Measurements from ENCODE around the gene SMIM43.

Gene SMIM43

GRCh38 chr4:121764702-121765367 is at the start of gene SMIM43:
TSS of gene SMIM43 (minus strand) at chr4:121765164. CDS start at chr4:121765105, 59 bp downstream.
- H3K4me3 ChIP-seq (ENCODE audit: low read depth, low read length), result peak within 1 kb of the TSS; percentile 49
- no peaks in the 10 kb centered on the region for H3K9me3 ChIP-seq (ENCODE audit: control insufficient read depth, insufficient read depth, low read length)
- H3K9ac ChIP-seq (ENCODE audit: low read depth, low read length), result peak within 1 kb of the TSS; percentile 70
- peaks cover 12% of the 10 kb centered on the region for H3K4me1 ChIP-seq (ENCODE audit: control insufficient read depth, insufficient read depth, low read length)
- peaks cover 63% of the 10 kb centered on the region for H3K27me3 ChIP-seq (ENCODE audit: control insufficient read depth, insufficient read depth, low read length)
- H3K36me3 ChIP-seq (ENCODE audit: control insufficient read depth, insufficient read depth, low read length), result no peaks in the 10 kb centered on the region

GRCh38 chr4:121814756-121815155 is 49.8 kb upstream of the SMIM43 start:
- no peak overlapping the region for H3K9ac ChIP-seq (ENCODE audit: low read depth, low read length)
- no peak overlapping the region for H3K4me3 ChIP-seq (ENCODE audit: low read depth, low read length)
- H3K4me1 ChIP-seq (ENCODE audit: control insufficient read depth, insufficient read depth, low read length), result no peaks in the 10 kb centered on the region
- no peaks in the 10 kb centered on the region for H3K27me3 ChIP-seq (ENCODE audit: control insufficient read depth, insufficient read depth, low read length)
- peaks cover 27% of the 10 kb centered on the region for H3K36me3 ChIP-seq (ENCODE audit: control insufficient read depth, insufficient read depth, low read length)
- H3K9me3 ChIP-seq (ENCODE audit: control insufficient read depth, insufficient read depth, low read length), result no peaks in the 10 kb centered on the region

DNA sequence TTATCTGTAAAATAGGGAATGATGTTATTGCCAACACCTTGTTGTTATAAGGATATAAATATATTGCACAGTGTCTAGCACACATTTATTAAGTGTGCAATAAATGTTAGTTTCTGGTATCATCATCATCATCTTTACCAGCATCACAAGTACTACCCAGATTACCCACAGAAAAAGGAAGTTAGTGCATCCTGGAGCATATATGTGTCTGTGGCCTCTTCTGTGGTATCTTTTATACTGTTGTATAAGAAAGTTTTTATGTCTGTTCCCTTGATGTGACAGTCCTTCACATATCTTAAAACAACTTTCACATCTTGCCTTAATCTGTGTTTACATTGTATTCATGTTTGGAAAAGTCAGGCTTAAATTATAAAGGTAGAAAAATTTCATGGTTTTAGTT is 46.2 kb upstream of the SMIM43 start:
- Histone ChIP-seq H3K9me3 (ENCODE audit: control insufficient read depth, insufficient read depth, low read length) (no peaks in the 10 kb centered on the region), H3K36me3 (ENCODE audit: control insufficient read depth, insufficient read depth, low read length) (peaks cover 10% of the 10 kb centered on the region), H3K4me1 (ENCODE audit: control insufficient read depth, insufficient read depth, low read length) (no peaks in the 10 kb centered on the region), H3K27me3 (ENCODE audit: control insufficient read depth, insufficient read depth, low read length) (no peaks in the 10 kb centered on the region), H3K4me3 (ENCODE audit: low read depth, low read length) (no peak overlapping the region), H3K9ac (ENCODE audit: low read depth, low read length) (no peak overlapping the region)

DNA sequence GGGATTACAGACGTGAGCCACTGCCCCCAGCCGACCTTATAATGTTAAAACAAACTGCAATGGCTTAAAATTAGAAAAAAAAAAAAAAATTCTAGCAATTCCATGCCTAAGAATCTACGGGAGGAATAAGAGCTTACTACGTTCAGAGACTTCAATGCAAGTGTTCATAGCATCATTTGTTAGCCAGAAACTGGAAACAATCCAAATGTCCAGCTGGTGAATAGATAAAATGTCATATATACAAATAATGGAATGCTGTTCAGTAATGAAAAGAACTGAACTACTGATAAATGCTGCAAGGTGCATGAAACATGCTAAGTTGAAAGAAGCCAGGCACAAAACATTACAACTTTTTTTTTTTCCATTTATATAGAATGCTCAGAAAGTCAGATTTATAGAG is 41.4 kb upstream of the SMIM43 start:
- H3K27me3 ChIP-seq (ENCODE audit: control insufficient read depth, insufficient read depth, low read length), result no peaks in the 10 kb centered on the region
- peaks cover 15% of the 10 kb centered on the region for H3K36me3 ChIP-seq (ENCODE audit: control insufficient read depth, insufficient read depth, low read length)
- H3K4me1 ChIP-seq (ENCODE audit: control insufficient read depth, insufficient read depth, low read length), result peaks cover 4% of the 10 kb centered on the region
- no peak overlapping the region for H3K4me3 ChIP-seq (ENCODE audit: low read depth, low read length)
- H3K9me3 ChIP-seq (ENCODE audit: control insufficient read depth, insufficient read depth, low read length), result no peaks in the 10 kb centered on the region
- no peak overlapping the region for H3K9ac ChIP-seq (ENCODE audit: low read depth, low read length)

- H3K36me3 ChIP-seq (ENCODE audit: control insufficient read depth, insufficient read depth, low read length), result peaks cover 9% of the 10 kb centered on the region
- peaks cover 5% of the 10 kb centered on the region for H3K4me1 ChIP-seq (ENCODE audit: control insufficient read depth, insufficient read depth, low read length)
- H3K9me3 ChIP-seq (ENCODE audit: control insufficient read depth, insufficient read depth, low read length), result no peaks in the 10 kb centered on the region
- peak overlapping the region; percentile 95 for H3K4me3 ChIP-seq (ENCODE audit: low read depth, low read length)
- H3K27me3 ChIP-seq (ENCODE audit: control insufficient read depth, insufficient read depth, low read length), result no peaks in the 10 kb centered on the region
- H3K9ac ChIP-seq (ENCODE audit: low read depth, low read length), result peak overlapping the region; percentile 96
Measured at GRCh38 chr4:121801715-121802075, 36.7 kb upstream of the SMIM43 start.

DNA sequence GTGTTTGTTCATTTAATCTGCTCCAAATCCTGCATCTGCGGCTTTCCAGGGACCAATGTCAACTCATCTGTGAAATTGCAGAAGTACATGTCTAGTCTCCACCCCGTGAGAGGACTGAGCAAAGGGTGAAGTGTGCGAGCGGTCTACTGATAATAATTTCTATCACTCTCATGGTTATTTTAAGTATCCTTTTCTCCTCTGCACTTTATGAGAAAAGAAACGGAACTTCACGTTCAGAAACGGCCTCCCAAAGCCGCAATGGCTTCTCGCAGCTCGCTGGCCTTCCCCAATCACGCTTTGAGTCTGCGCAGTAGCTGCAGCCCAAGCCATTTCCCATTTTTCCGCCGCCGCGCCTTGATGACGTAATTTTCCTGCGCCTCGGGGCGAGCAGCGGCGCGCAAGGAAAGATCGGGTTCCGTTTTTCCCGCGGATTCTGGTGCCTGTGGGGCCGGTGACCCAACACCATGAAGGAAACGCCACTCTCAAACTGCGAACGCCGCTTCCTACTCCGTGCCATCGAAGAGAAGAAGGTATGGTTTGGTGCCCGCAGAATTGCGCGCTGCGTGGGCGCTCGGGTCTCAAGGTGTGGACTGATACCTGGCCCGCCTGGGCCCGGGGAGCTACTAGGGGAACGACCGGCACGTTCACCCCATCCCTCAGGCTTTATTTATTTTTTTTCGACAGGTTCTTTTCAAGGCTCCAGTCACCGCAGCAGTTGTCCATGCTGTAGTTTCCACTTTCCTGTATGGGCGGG is 36.2 kb upstream of the SMIM43 start, which contains the start of gene EXOSC9:
EXOSC9 (plus strand) TSS at position 363 of the 754 bp plus-strand sequence; CDS start at position 465, 102 bp downstream.
- Histone ChIP-seq H3K4me3 (ENCODE audit: low read depth, low read length) (peak within 1 kb of the TSS; percentile 95), H3K36me3 (ENCODE audit: control insufficient read depth, insufficient read depth, low read length) (peaks cover 5% of the 10 kb centered on the region), H3K9ac (ENCODE audit: low read depth, low read length) (peak within 1 kb of the TSS; percentile 96), H3K27me3 (ENCODE audit: control insufficient read depth, insufficient read depth, low read length) (no peaks in the 10 kb centered on the region), H3K9me3 (ENCODE audit: control insufficient read depth, insufficient read depth, low read length) (no peaks in the 10 kb centered on the region), H3K4me1 (ENCODE audit: control insufficient read depth, insufficient read depth, low read length) (peaks cover 10% of the 10 kb centered on the region)

DNA sequence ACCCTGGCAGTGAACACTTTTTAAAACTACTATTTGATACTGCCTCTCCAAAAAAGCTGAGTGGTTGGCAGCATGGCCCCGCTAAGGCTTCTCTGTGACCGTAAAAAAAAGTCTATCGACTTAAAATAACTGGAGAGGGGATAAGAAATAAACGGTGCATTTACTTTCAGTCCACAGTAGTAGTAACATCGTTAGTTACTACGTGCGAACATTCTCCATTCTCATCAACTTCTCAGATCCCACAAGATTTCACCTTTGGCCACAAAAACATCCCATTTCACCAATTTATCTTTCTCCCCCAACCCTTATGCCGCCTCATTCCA is 35.6 kb upstream of the SMIM43 start:
- Histone ChIP-seq H3K9ac (ENCODE audit: low read depth, low read length) (peak overlapping the region; percentile 90), H3K27me3 (ENCODE audit: control insufficient read depth, insufficient read depth, low read length) (no peaks in the 10 kb centered on the region), H3K4me3 (ENCODE audit: low read depth, low read length) (peak overlapping the region; percentile 95), H3K36me3 (ENCODE audit: control insufficient read depth, insufficient read depth, low read length) (peaks cover under 1% of the 10 kb centered on the region), H3K9me3 (ENCODE audit: control insufficient read depth, insufficient read depth, low read length) (no peaks in the 10 kb centered on the region), H3K4me1 (ENCODE audit: control insufficient read depth, insufficient read depth, low read length) (peaks cover 15% of the 10 kb centered on the region)

- no peaks in the 10 kb centered on the region for H3K27me3 ChIP-seq (ENCODE audit: control insufficient read depth, insufficient read depth, low read length)
- H3K9me3 ChIP-seq (ENCODE audit: control insufficient read depth, insufficient read depth, low read length), result no peaks in the 10 kb centered on the region
- H3K4me3 ChIP-seq (ENCODE audit: low read depth, low read length), result no peak overlapping the region
- peaks cover 18% of the 10 kb centered on the region for H3K4me1 ChIP-seq (ENCODE audit: control insufficient read depth, insufficient read depth, low read length)
- no peak overlapping the region for H3K9ac ChIP-seq (ENCODE audit: low read depth, low read length)
- H3K36me3 ChIP-seq (ENCODE audit: control insufficient read depth, insufficient read depth, low read length), result no peaks in the 10 kb centered on the region
Measured at GRCh38 chr4:121799867-121800501, 35.0 kb upstream of the SMIM43 start.

DNA sequence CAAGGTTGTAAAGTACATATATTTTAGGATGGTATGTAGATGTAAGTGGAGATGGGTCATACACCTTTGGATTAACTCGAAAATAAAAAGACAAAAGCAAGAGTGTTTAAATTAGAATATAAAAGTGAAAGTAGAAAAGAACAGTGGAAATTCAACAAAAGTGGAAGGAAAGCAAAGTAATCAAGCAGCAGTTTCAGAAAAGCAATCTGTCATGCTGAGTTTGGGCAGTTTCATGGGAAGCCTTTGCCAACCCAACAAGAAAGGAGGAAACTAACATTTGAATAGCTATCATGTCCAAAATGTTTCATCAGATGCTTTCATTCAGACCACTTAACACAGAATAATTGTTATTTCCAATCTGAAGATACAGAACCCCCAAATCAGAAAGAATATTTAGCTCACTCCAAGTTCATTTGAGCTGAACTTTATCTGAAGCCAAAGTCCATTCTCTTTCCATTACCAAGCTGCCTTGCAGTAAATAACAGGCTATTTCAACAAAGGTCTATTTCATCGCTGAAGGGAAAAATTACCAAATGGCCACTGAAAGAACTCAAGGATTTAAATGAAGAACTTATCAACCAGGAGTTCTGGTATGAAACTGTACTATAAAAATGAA is 34.4 kb upstream of the SMIM43 start:
- Histone ChIP-seq H3K9me3 (ENCODE audit: control insufficient read depth, insufficient read depth, low read length) (no peaks in the 10 kb centered on the region), H3K4me3 (ENCODE audit: low read depth, low read length) (no peak overlapping the region), H3K4me1 (ENCODE audit: control insufficient read depth, insufficient read depth, low read length) (peaks cover 18% of the 10 kb centered on the region), H3K36me3 (ENCODE audit: control insufficient read depth, insufficient read depth, low read length) (no peaks in the 10 kb centered on the region), H3K9ac (ENCODE audit: low read depth, low read length) (no peak overlapping the region), H3K27me3 (ENCODE audit: control insufficient read depth, insufficient read depth, low read length) (no peaks in the 10 kb centered on the region)

- Histone ChIP-seq H3K36me3 (ENCODE audit: control insufficient read depth, insufficient read depth, low read length) (no peaks in the 10 kb centered on the region), H3K27me3 (ENCODE audit: control insufficient read depth, insufficient read depth, low read length) (no peaks in the 10 kb centered on the region), H3K9ac (ENCODE audit: low read depth, low read length) (no peak overlapping the region), H3K9me3 (ENCODE audit: control insufficient read depth, insufficient read depth, low read length) (no peaks in the 10 kb centered on the region), H3K4me1 (ENCODE audit: control insufficient read depth, insufficient read depth, low read length) (peaks cover 14% of the 10 kb centered on the region), H3K4me3 (ENCODE audit: low read depth, low read length) (peak overlapping the region; percentile 3)
Measured at GRCh38 chr4:121796283-121796682, 31.3 kb upstream of the SMIM43 start.

- Histone ChIP-seq H3K27me3 (ENCODE audit: control insufficient read depth, insufficient read depth, low read length) (no peaks in the 10 kb centered on the region), H3K4me1 (ENCODE audit: control insufficient read depth, insufficient read depth, low read length) (peaks cover 14% of the 10 kb centered on the region), H3K9ac (ENCODE audit: low read depth, low read length) (no peak overlapping the region), H3K9me3 (ENCODE audit: control insufficient read depth, insufficient read depth, low read length) (no peaks in the 10 kb centered on the region), H3K4me3 (ENCODE audit: low read depth, low read length) (no peak overlapping the region), H3K36me3 (ENCODE audit: control insufficient read depth, insufficient read depth, low read length) (no peaks in the 10 kb centered on the region)
Measured at GRCh38 chr4:121794505-121795188, 29.7 kb upstream of the SMIM43 start.

Measured in iPS-15b (cell line).